ENCODE results near the gene NSD2.

DNA sequence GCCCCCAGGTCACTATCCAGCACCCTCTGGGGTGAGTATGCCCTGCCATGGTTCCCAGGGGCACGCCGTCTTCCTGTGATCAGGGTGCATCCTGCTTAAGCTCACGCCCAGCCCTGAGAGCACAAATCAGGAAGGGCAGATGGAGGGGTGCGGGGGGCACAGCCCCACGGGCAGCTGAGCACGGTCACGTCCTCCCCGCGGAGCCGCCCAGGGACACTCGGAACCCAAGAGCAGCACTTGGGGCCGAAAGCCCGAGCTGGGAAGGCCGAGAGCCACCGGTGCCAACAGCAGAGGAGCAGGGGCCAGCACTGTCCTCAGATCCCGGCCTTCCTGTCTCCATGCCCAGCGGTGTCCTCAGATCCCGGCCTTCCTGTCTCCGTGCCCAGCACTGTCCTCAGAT lies 116.1 kb downstream of the NSD2 start:
- TF ChIP-seq CTCF (conservative IDR thresholded peaks at IDR 0.05; ENCODE audit: low read depth, low read length), result no peak
- no peak for TF ChIP-seq EZH2 (IDR thresholded peaks at IDR 0.05; ENCODE audit: low read length, unreplicated experiment)
- TF ChIP-seq EZH2phosphoT487 (IDR thresholded peaks at IDR 0.05; ENCODE audit: borderline replicate concordance, low read length), result no peak
